CD4-positive, alpha-beta T cell treated with Interleukin-17A for 4 hours (primary cell): ENCODE measurements around the gene ZNF48.
A peak's percentile ranks its signal among the peaks of the same experiment; 100 is the strongest.

Experiments
- DNase-seq: peaks from one replicate; pipeline ENCODE4 v3.0.0-alpha.2; 2020; ENCODE audit warnings: mixed read lengths

ZNF48 gene

DNA sequence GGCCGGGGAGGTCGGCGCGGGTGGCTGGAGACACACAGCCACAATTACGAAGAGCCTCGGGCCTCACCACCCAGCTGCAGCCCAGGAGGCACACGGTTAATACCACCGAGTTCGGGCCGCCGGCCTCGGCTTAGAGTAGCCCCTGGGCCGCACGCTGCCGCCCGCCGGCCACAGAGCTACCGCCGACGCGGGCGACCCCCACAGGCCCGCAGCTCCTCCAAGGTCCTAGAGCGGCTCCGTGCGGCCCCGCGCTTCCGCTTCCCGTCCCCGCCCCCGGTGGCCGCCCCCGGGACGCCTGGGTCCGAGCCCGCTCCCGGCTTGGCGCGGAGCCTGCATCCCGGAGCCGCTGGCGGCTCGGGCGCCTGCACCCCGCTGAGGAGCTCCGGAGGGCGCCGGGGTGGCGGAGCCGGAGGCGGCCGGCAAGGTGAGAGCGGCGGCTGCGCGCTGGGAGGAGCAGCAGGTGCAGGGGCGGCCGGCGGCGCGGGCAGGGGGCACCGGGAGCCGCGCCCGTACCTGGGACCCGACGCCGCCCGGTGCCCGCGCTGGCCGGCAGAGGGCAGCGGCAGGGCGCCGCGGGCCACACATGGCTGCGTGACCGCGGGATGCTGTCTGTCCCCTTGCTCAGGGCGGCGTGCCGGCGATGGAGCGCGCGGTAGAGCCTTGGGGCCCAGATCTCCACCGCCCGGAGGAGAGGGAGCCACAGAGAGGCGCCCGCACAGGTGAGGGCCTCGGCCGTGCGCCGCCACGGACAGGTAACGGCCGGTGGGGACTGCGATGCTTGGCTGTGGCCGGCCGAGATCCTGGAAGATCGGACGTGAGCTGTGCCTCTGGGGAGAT lies at the start of gene ZNF48:
Gene ZNF48 (plus strand): TSS at position 266 of the 837 bp plus-strand sequence. CDS start 375 bp downstream, at position 641.
- peak; percentile 74 for DNase-seq

DNA sequence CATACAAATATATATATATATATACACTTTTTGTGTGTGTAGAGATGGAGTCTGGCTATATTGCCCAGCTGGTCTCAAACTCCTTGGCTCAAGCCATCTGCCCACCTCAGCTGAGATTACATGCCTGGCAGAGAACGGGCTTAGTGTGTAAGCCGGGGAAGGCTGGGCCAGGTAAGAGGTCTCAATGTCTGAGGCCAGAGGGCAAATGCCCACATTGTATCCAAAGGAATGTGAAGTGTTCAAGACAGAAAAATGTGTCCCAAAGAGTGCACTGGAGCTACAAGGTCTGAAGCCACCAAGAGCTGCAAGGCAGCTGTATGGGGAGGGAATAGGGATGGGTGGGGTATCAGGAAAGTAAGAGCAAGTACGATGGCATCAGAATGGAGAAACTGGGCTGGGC lies 48.9 kb upstream of the ZNF48 start:
- no peak for DNase-seq

DNA sequence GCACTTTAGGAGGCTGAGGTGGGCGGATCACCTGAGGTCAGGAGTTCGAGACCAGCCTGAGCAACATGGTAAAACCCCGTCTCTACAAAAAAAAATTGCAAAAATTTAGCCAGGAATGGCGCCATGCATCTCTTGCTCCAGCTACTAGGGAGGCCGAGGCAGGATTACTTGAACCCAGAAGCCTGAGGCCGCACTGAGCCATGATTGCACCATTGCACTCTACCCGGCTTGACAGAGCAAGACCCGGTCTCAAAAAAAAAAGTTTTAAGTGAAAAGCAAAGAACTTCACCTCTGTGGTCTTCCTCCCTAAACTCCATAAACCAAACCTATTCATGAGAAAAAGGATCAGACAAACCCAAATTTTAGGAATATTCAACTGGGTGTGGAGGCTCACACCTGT lies 47.1 kb upstream of the ZNF48 start:
- DNase-seq = no peak

DNA sequence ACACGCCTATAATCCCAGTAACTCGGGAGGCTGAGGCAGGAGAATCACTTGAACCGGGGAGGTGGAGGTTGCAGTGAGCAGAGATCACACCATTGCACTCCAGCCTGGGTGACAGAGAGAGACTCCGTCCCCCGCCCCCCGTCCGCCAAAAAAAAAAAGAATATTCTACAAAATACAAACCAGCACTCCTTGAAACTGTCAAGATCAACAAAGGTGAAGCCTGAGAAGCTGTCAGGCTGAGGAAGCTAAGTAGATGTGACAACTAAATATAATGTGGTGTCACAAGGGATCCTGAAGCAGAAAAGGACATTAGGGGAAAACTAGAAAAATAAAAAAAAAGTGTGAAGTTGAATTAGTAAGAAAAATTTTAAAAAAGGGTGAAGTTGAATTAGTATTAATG lies 46.3 kb upstream of the ZNF48 start:
- no peak for DNase-seq

DNA sequence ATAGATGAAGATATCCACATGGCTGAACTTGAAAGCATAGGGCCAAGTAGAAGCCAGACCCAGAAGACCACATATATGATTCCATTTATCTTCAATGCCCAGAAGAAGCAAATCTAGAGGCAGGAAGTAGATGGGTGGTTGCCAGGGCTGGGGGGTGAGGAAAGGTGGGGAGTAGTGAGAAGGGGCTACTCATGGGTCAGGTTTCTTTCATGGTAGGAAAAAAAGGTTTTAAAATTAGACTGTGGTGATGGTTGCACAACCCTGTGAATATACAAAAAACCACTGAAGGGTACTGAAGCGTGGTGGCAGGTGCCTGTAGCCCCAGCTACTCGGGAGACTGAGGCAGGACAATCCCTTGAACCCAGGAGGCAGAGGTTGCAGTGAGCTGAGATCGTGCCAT lies 45.5 kb upstream of the ZNF48 start:
- DNase-seq = no peak

DNA sequence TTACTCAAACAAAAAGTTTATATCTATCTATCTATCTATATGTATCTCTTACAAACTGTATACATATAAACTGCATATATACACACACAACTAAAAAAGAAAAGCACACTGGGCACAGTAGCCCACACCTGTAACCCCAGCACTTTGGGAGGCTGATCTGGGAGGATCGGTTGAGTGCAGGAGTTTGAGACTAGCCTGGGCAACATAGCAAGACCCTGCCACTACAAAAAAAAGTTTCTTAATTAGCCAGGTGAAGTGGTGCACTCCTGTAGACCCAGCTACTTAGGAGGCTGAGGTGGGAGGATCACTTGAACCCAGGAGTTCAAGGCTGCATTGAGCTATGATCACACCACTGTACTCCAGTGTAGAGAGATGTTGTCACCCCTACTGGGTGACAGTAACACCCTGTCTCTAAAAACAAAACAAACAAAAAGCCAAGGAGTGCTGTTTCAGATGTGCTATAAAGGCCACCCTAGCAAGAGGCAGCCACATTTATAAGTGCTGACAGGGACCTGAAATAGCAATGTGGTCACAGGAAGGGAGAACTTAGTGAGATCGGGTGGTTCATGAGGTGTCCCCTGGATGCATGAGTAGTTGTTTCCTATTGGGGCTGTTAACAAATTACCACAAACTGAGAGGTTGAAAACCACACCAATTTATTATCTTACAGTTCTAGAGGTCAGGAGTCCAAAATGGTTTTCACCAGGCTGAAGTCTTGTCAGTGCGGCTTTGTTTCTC lies 44.9 kb upstream of the ZNF48 start:
- DNase-seq = no peak

DNA sequence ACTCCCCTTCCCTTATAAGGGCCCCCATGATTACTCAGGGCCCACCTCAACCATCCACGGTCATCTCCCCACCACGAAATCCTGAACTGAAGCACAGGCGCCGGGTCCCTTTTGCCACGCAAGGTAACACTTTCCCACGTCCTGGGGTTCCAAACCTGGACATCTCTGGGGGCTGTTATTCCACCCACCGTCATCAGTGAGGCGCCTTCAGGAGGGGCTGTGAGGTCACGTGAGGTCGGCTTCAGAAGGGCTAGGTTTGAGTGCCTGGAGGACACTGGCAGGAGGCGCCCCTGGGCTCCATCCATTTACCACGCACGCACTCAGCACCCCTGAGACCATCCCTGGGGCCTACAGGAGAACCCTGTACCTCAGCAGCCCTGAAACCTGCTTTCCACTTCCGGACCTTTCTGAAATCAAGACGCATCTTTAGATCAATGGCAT lies 44.2 kb upstream of the ZNF48 start:
- DNase-seq = no peak

DNA sequence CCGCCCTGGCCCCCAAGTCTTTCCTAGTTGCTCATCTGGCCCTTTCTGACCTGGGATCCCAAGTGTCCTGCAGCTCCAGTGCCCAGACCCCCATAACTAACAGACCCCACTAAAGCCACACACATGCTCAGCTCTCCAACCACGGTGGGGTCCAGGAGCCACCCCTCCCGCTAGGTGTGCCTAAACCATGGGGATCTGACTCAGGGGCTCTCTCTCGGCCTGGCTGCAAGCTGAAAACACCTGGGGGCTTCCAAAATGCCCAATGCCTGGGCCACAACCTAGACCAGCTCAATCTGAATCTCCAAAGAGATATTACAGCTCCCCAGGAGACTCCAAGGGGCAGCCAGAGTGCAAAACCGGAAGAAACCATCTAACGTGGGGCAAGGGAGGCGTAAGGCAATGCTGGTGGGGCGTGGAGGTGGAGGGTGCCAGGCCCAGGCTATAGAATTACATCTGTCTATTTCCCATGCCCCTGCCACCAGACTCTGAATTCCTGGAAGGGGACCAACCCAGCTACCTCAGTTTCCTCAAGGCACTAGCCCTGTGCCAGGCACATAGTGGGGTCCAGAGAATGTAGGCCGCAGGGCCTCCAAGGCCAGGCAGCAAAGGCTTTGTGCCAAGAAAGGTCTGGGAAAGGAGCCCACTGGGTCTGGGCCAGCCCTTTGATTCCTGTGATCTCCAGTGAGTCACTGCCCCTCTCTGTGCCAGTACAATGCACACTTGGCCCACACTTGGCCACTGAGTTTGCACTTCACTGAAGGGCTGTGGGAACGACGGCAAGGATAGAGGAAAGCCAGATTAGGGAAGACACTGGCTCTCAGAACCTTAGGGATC lies 43.4 kb upstream of the ZNF48 start:
- no peak for DNase-seq

DNA sequence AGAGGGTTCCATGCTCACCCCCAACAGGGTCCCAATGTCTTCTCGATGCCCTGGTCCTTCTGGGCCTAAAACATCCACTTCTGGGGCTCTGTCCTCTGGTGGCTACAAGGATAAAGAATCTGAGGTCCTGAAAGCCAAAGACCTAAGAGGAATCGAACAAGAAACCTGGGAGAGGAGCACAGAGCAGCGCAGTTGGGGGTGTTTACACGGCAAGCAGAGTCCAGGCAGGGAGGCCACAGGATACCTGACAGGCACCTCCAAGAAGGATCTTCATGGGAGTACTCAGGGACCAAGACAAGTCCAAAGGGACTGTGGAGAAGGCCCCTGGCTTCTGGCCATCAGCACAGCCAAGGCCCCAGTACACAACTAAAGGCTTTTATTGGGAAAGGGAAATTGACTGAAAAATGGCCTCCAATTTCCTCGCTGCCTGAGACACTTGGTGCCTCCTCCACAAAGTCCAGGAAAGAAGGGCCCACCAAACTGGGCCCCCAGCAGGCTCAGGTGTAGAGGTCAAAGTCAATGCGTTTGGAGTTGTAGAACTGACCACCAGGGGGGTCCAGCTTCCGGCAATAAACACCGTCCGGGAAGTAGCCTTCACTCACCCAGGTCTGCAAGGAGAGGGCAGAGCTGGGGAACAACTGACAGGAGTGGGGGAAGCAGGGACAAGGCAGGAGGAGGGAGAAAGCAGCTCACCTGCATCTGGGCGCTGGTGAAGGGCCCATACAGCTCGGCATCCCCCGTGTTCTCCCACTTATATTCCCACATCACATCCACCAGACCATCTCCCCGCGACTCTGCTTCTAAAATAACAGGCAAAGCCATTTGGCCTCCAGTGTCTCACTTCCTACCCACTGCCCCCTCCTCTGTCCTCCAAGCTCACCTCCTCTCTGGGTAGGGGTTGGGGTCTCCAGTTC lies 42.5 kb upstream of the ZNF48 start:
- no peak for DNase-seq

DNA sequence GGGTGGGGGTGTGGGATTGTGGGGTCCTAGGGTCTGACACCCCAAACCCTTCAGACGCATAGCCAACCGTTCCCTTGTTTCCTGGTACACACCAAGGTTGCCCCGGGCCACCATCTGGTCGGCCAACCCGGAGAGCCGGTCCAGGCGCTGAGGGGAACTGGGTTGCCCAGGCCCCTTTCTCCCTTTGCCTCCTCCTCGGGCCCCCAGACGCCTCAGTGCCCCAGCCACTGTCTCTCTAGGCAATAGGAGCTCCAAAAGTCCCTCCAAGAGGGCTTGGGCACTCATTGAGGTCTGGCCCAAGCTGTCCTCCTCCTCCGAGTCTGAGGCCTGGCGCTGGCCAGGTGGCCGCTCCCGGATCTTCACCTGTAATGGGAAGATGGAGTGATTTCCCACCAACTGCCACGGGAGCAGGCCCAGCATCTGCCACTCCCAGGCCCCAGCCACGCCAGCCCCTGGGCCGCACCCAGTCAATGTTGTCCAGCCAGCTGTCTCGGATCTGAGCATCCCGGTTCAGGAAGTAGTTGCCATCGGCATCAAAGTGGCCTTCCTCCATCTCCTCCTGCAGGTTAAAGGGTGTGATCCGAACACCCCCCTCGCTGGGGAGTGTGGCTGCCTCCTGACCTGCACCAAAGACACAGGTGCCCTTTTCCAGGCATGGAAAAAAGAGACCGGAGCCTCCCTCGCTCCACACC lies 41.6 kb upstream of the ZNF48 start:
- no peak for DNase-seq

DNA sequence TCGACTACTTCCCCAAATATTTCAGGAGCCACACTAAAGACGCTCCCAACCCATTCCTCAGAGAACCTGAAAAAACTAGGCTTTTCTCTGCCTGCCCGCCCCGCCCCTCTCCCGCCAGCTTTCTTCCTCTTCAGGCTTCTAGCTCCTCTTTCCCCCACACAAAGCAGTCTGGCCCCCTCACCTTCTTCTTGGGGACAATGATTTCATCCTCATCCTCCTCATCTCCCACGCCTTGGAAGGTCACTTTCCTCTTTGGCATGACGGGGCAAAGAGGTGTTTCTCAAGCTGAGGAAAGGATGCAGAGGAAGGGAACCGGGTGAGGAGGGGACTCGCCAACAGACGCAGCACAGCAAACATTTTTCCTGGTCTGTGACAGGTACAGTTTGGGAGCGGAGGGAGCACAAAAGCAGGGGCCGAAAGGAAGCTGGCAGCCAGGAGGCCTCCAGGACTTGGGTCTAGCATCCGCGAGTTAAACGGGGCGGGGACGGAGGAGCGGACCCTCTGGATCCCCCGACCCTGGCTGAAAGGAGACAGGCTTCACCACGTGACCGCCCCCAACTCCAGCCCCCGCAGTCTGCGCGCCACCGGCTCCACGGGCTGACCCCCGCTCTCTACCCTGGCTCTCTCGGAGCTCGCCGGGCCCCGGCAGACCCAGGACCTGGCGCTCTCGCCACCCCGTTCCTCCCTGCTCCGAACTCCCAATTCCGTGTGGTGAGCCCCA lies 40.6 kb upstream of the ZNF48 start:
- peak; percentile 23 for DNase-seq

DNA sequence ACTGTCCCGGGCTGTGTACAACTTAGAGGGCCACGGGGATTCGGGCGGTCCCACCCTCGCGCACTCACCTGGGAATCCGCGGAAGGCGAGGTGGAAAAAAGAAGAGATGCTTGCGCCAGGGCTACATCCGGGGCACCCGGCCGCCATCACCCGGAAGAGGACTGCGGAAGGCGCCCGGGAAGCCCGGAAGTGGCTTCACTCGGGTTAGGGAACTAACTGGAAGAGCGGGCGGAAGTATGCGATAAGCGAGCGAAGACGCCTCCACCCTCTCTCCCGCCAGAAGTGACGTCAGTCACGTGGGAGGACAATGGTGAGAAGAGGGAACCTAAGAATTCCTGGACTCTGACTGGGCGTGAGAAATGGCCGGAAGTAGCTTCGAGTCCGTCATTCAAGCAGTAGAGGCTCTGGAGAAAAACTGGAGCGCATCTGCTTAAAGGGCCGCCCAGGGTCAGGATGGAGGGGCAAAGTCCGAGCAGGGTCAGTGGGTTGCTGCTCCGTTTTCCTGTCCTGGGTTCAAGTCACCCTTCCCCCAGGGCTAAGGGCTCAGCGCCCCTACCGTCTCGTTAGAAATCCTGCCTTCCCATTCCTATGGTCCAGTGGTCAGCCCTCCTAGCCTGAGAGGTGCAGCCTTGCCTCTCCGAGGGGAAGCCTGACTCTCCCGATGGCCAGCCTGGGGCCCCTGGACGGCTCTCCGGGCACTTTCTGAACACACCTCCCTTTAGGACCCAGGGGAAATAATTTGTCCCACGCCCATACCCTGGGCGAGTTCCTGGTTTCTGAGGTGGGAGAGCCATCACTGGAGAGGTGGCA lies 39.9 kb upstream of the ZNF48 start, which contains the start of gene CD2BP2:
Gene CD2BP2 (minus strand): TSS at position 165 of the 810 bp plus-strand sequence. CDS start 627 bp downstream, outside the sequence.
- peak; percentile 91 for DNase-seq

DNA sequence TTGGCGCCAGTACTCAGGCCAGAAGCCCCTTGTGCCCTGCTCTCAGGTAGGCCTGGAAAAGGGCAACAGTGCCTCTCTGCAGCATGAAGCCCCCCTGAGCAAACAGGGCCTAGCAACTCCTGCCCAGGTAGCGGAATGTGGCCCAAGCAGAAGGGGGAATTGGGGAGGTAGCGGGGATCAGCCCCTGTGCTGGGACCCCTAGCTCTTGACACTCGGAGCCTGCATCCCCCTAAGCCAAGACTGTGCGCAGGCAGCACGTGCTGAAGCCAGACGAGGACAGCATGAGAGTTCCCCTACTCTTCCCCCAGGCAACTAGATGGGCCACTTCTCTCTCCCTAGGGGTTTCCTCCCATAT lies 39.3 kb upstream of the ZNF48 start:
- no peak for DNase-seq

DNA sequence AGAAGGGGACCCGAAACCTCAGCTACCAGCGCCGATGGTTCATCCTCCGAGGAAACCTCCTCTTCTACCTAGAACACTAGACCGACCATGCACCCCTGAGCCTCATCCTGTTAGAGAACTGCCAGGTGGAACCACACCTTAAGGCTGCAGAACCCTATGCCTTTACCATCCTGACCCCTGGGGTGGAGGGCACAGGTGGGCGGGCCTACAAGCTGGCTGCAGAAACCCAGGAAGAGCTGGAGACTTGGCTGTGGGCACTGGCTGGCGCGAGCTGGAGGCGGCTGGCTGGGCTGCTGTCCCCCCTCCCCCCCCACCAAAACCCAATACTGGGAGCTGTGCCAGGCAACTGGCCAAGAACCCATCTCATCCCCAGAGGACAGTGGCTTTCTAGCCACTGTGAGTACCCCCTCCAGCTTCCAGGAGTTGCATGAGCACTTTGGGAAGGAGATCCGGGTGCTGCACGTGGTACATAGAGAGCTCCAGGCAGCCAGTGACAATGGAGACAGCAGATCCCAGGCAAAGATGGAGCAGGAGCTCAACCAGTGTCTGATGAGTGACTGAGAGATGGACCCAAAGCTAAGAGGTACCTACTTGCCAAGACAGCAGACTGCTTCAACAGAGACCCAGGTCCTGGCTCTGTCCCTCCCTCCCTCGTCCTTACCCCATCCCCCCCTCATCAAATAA lies 38.7 kb upstream of the ZNF48 start:
- no peak for DNase-seq

DNA sequence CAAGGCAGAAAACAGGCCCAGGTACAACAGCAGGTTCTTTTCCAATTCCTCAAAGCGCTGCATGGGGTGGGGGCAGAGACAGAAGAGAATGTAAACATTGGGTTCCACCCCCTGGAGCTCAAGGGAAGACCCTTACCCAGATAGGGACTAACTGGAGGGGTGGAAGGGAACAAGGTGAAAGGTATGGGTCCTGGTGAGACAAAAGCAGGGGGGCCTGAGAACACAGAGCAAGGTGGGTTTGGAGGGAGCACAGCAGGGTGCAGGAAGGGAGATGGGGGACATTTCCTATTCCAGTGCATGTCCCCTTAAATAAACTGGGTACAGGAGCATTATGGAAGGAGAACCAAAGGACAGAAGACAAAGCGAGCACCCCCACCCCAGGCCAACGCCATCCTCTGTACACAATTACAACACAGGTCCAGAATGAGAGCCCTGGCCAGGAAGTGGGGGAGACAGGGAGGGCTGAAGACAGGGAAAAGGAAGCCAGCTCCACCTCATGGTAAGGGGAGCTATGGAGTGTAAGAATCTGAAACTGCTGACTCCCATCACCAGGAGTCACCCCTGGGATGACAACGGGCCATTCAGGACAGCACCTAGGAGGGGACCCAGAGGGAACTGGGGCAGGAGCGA lies 38.0 kb upstream of the ZNF48 start:
- no peak for DNase-seq

DNA sequence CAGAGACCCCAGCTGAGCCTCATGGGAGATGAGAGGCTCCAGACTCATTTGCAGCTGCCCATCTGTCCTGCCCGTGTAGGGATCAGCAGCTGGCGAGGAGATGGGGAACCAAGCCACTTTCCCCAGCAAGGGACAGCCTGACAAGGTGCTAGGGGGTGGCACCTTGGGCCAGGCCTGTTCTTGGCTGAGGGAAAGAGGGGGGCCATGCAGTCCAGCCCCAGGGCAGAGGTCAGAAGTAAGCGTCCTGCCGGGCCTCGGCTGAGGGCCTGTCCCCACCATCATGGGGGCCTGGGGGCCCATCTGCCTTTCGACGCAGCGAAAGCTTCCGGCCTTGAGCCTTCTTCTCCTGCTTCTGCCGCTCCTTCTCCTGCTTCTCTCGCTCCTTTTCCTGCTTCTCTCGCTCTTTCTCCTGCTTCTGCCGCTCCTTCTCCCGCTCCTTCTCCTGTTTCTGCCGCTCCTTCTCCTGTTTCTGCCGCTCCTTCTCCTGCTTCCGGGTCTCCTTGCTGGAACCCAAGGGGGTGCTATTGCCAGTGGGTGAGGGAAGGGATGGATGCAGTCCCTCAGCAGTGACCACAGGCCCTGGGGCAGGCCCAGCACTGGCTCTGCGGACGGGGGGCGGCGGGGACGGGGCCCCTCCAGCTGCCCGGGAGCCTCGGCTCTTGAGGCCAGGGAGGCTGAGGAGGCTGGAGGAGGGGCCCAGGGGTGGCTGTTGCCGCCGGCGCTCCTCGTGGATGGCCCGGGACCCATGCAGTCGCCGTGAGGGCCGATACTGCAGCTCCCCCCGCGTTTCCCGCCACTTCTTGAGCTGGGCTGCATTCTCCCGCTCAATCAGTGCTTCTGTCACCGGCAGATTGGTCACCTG lies 37.3 kb upstream of the ZNF48 start:
- no peak for DNase-seq

DNA sequence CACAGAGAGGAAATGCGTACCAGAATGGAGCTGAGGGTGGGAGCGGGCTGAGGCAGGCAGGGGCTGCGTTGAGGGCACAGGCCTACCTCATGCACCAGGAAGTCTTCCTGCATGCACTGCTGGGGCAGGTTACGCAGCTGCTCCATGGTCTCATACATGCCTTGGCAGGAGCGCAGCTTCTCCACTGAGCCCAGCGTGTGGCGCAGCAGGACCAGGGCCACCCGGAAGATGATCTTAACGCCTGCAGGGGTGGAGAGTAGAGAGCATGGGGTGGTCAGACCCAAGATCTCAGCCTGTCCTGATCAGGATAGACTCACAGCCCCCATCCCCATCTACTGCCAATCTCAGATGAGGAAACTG lies 36.7 kb upstream of the ZNF48 start:
- DNase-seq = no peak
